Right ventricle myocardium inferior (tissue), 1 donor: ENCODE measurements around the gene NPDC1. TPM values are rescaled to one million over a fixed set of nuclear protein-coding genes. Genes with fewer than 3 reads are reported as not detected.
"Not testable (repeated sequence)": the region's sequence is repeated elsewhere in the genome, so short reads cannot be mapped to it uniquely, and the experiment has no call there.

ENCODE experiments used
- ATAC-seq: fragments of 200-7000 bp; cut with Tn5 transposase; one replicate; pipeline ENCODE4 v1.9.1; 2020; ENCODE audit warnings: mild to moderate bottlenecking, moderate library complexity
- DNase-seq: peaks from one replicate; pipeline ENCODE4 v3.0.0; 2021; ENCODE audit errors: missing footprints
- intact Hi-C: fragments of 100-400 bp; cut with DNase I; formaldehyde crosslinking; loops from one replicate; pipeline ENCODE4 v1.11.0; 2022
- total RNA-seq: library from RNA; stranded (reverse); fragmentation: NEBNext Ultra II Directional; extraction: Animal tissue kit (Norgen Biotek cat#: 25700); gene quantifications from one replicate; pipeline ENCODE4 v1.2.1, GENCODE V29; 2021
- donor health status: DM: no; HTN: yes; CAD: no; lungs with severe emphysema.

The NPDC1 gene
- total RNA-seq, 1 donor from 2014 or later, result 69.0 TPM

- ATAC-seq (no peak), DNase-seq (no peak)
- intact Hi-C loops, result no loop called here
These were observed 2.9 kb upstream of the NPDC1 start for GRCh38 chr9:137048655-137049543.

- intact Hi-C loops, result loop anchor here (1.0 kb wide), 1 partner anchor 19 kb away; no protein-coding TSS in a partner anchor
- peak; percentile 16 for ATAC-seq
- no peak for DNase-seq
These were observed 486 bp downstream of the NPDC1 start for GRCh38 chr9:137045294-137046087.

- intact Hi-C loops, result no loop called here
- ATAC-seq, result no peak
- DNase-seq, result no peak
These were observed 1.3 kb downstream of the NPDC1 start for GRCh38 chr9:137044502-137045177.

- intact Hi-C loops, result no loop called here
These were observed 1.9 kb downstream of the NPDC1 start for GRCh38 chr9:137044037-137044436.

GRCh38 chr9:137042751-137043727 lies 2.9 kb downstream of the NPDC1 start:
- no peak for ATAC-seq
- no peak for DNase-seq
- intact Hi-C loops, result no loop called here

More at GRCh38 chr9:137044037-137044436, 1.9 kb downstream of the NPDC1 start:
- DNase-seq (no peak), ATAC-seq (no peak)

- intact Hi-C loops, result no loop called here
- no peak for DNase-seq
- ATAC-seq, result no peak
These were observed 4.9 kb downstream of the NPDC1 start for GRCh38 chr9:137041124-137041523.

GRCh38 chr9:137040568-137040967 lies 5.4 kb downstream of the NPDC1 start:
- intact Hi-C loops, result no loop called here
- no peak for ATAC-seq

GRCh38 chr9:137039611-137040366 lies 6.2 kb downstream of the NPDC1 start:
- no peak for ATAC-seq
- intact Hi-C loops, result no loop called here

More at GRCh38 chr9:137040568-137040967, 5.4 kb downstream of the NPDC1 start:
- DNase-seq, result no peak

GRCh38 chr9:137038916-137039315 lies 7.1 kb downstream of the NPDC1 start:
- DNase-seq (no peak), ATAC-seq (no peak)
- intact Hi-C loops, result no loop called here

More at GRCh38 chr9:137039611-137040366, 6.2 kb downstream of the NPDC1 start:
- DNase-seq, result no peak

- no peak for DNase-seq
- no peak for ATAC-seq
- intact Hi-C loops, result no loop called here
These were observed 8.5 kb downstream of the NPDC1 start for GRCh38 chr9:137037483-137037882.

GRCh38 chr9:137037035-137037434 lies 8.9 kb downstream of the NPDC1 start:
- ATAC-seq (no peak), DNase-seq (no peak)
- intact Hi-C loops, result no loop called here

- ATAC-seq (no peak), DNase-seq (no peak)
- intact Hi-C loops, result loop anchor here (2.0 kb wide), 2 partner anchors 87 to 249 kb away; no protein-coding TSS in a partner anchor
These were observed 10.0 kb downstream of the NPDC1 start for GRCh38 chr9:137035937-137036336.

GRCh38 chr9:137035507-137035834 lies 10.5 kb downstream of the NPDC1 start:
- DNase-seq (no peak), ATAC-seq (no peak)
- intact Hi-C loops, result loop anchor here (2.0 kb wide), 2 partner anchors 87 to 249 kb away; no protein-coding TSS in a partner anchor

GRCh38 chr9:137034709-137035506 lies 11.1 kb downstream of the NPDC1 start:
- intact Hi-C loops, result loop anchor here (2.0 kb wide), 2 partner anchors 86 to 248 kb away; no protein-coding TSS in a partner anchor
- peak; percentile 70 for ATAC-seq
- DNase-seq, result peak; percentile 93

- DNase-seq, result no peak
- ATAC-seq, result no peak
- intact Hi-C loops, result loop anchor here (2.0 kb wide), 2 partner anchors 85 to 247 kb away; no protein-coding TSS in a partner anchor
These were observed 11.8 kb downstream of the NPDC1 start for GRCh38 chr9:137034039-137034708.

GRCh38 chr9:137033481-137033880 lies 12.5 kb downstream of the NPDC1 start:
- ATAC-seq, DNase-seq, intact Hi-C loops: not testable (repeated sequence)
